Measurements from ENCODE around the gene FAM237A.

DNA sequence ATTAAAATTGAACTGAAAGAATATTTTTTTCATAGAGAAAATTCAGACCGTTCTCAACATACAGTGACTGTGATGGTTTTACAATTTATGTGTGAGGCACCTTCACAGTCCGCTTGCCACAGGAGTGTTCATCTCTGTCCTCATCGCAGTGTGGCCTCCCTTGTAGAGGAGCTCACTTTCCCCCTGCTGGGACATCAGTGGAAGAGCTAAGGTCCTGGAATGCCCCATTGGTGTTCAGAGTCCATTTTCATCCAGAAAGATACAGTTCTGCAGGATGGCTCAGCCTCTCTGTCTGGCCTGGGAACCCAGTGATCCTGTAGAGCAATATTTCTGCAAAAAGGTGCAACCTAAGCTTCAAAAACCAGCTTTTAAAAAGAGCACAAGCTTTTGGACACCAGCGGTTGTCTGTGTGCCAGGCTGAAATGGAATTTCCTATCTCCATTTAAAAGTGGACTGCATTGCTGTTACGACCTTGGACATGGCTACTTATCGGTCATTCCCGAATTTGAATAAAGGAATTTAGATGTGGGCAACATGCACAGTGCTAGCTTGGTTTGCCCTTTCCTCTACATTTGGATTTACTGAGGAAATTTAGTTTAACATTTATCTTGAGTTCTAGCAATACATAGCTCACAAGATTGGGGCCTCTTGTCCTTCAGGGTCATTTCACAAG, 26.7 kb upstream of the FAM237A start:
- TF ChIP-seq, protein P1, sequence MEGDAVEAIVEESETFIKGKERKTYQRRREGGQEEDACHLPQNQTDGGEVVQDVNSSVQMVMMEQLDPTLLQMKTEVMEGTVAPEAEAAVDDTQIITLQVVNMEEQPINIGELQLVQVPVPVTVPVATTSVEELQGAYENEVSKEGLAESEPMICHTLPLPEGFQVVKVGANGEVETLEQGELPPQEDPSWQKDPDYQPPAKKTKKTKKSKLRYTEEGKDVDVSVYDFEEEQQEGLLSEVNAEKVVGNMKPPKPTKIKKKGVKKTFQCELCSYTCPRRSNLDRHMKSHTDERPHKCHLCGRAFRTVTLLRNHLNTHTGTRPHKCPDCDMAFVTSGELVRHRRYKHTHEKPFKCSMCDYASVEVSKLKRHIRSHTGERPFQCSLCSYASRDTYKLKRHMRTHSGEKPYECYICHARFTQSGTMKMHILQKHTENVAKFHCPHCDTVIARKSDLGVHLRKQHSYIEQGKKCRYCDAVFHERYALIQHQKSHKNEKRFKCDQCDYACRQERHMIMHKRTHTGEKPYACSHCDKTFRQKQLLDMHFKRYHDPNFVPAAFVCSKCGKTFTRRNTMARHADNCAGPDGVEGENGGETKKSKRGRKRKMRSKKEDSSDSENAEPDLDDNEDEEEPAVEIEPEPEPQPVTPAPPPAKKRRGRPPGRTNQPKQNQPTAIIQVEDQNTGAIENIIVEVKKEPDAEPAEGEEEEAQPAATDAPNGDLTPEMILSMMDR (IDR thresholded peaks at IDR 0.05) = no peak
- no peak for TF ChIP-seq POLR2A (IDR thresholded peaks at IDR 0.05)

Measured in lower leg skin (tissue), 3 donors.